ENCODE data around the gene OTOG. TPM values are rescaled to one million over a fixed set of nuclear protein-coding genes. Genes with fewer than 3 reads are reported as not detected.

The OTOG gene
- total RNA-seq, 1 experiment from 2014 or later: not detected

- no peak for DNase-seq (ENCODE audit: low read depth)
These were observed 29.9 kb upstream of the OTOG start for GRCh38 chr11:17517186-17517585.

GRCh38 chr11:17518366-17518765 is 28.7 kb upstream of the OTOG start:
- no peak for DNase-seq (ENCODE audit: low read depth)

GRCh38 chr11:17519061-17519885 is 27.8 kb upstream of the OTOG start:
- no peak for DNase-seq (ENCODE audit: low read depth)

- no peak for DNase-seq (ENCODE audit: low read depth)
These were observed 25.8 kb upstream of the OTOG start for GRCh38 chr11:17521106-17521900.

- no peak for DNase-seq (ENCODE audit: low read depth)
These were observed 24.4 kb upstream of the OTOG start for GRCh38 chr11:17522655-17523054.

GRCh38 chr11:17524221-17524620 is 22.8 kb upstream of the OTOG start:
- DNase-seq (ENCODE audit: low read depth): no peak

- no peak for DNase-seq (ENCODE audit: low read depth)
These were observed 21.5 kb upstream of the OTOG start for GRCh38 chr11:17525570-17525969.

- DNase-seq (ENCODE audit: low read depth): no peak
These were observed 20.7 kb upstream of the OTOG start for GRCh38 chr11:17526326-17526725.

GRCh38 chr11:17526931-17527627 is 20.0 kb upstream of the OTOG start:
- no peak for DNase-seq (ENCODE audit: low read depth)

GRCh38 chr11:17527628-17527995 is 19.4 kb upstream of the OTOG start:
- DNase-seq (ENCODE audit: low read depth): no peak

GRCh38 chr11:17528181-17528691 is 18.8 kb upstream of the OTOG start:
- DNase-seq (ENCODE audit: low read depth): peak; percentile 65

- DNase-seq (ENCODE audit: low read depth): peak; percentile 77
These were observed 17.9 kb upstream of the OTOG start for GRCh38 chr11:17528906-17529843.

GRCh38 chr11:17529844-17530185 is 17.2 kb upstream of the OTOG start:
- DNase-seq (ENCODE audit: low read depth): no peak

- no peak for DNase-seq (ENCODE audit: low read depth)
These were observed 15.9 kb upstream of the OTOG start for GRCh38 chr11:17531071-17531600.

GRCh38 chr11:17531636-17532113 is 15.4 kb upstream of the OTOG start:
- peak; percentile 84 for DNase-seq (ENCODE audit: low read depth)

- DNase-seq (ENCODE audit: low read depth): no peak
These were observed 14.3 kb upstream of the OTOG start for GRCh38 chr11:17532784-17533183.

GRCh38 chr11:17533341-17533740 is 13.7 kb upstream of the OTOG start:
- DNase-seq (ENCODE audit: low read depth): no peak

GRCh38 chr11:17533778-17534415 is 13.2 kb upstream of the OTOG start:
- no peak for DNase-seq (ENCODE audit: low read depth)

- no peak for DNase-seq (ENCODE audit: low read depth)
These were observed 11.6 kb upstream of the OTOG start for GRCh38 chr11:17535488-17535887.

- no peak for DNase-seq (ENCODE audit: low read depth)
These were observed 9.8 kb upstream of the OTOG start for GRCh38 chr11:17537261-17537660.
